GM20000 (cell line): Measurements from ENCODE around the gene FBXO42.

ENCODE experiments used
- DNase-seq: peaks from one replicate; pipeline ENCODE4 v3.0.0; 2012; ENCODE audit warnings: low spot score
- TF ChIP-seq, protein P1 (sequence below): IDR thresholded peaks from 2 replicates; pipeline ENCODE4 v1.5.1; 2012; ENCODE audit warnings: mild to moderate bottlenecking, control low read depth; ENCODE audit errors: extremely low read depth, missing control alignments

The FBXO42 gene

GRCh38 chr1:16203550-16203949 lies 148.7 kb downstream of the FBXO42 start:
- TF ChIP-seq, protein P1, sequence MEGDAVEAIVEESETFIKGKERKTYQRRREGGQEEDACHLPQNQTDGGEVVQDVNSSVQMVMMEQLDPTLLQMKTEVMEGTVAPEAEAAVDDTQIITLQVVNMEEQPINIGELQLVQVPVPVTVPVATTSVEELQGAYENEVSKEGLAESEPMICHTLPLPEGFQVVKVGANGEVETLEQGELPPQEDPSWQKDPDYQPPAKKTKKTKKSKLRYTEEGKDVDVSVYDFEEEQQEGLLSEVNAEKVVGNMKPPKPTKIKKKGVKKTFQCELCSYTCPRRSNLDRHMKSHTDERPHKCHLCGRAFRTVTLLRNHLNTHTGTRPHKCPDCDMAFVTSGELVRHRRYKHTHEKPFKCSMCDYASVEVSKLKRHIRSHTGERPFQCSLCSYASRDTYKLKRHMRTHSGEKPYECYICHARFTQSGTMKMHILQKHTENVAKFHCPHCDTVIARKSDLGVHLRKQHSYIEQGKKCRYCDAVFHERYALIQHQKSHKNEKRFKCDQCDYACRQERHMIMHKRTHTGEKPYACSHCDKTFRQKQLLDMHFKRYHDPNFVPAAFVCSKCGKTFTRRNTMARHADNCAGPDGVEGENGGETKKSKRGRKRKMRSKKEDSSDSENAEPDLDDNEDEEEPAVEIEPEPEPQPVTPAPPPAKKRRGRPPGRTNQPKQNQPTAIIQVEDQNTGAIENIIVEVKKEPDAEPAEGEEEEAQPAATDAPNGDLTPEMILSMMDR = no peak
- DNase-seq = no peak

DNA sequence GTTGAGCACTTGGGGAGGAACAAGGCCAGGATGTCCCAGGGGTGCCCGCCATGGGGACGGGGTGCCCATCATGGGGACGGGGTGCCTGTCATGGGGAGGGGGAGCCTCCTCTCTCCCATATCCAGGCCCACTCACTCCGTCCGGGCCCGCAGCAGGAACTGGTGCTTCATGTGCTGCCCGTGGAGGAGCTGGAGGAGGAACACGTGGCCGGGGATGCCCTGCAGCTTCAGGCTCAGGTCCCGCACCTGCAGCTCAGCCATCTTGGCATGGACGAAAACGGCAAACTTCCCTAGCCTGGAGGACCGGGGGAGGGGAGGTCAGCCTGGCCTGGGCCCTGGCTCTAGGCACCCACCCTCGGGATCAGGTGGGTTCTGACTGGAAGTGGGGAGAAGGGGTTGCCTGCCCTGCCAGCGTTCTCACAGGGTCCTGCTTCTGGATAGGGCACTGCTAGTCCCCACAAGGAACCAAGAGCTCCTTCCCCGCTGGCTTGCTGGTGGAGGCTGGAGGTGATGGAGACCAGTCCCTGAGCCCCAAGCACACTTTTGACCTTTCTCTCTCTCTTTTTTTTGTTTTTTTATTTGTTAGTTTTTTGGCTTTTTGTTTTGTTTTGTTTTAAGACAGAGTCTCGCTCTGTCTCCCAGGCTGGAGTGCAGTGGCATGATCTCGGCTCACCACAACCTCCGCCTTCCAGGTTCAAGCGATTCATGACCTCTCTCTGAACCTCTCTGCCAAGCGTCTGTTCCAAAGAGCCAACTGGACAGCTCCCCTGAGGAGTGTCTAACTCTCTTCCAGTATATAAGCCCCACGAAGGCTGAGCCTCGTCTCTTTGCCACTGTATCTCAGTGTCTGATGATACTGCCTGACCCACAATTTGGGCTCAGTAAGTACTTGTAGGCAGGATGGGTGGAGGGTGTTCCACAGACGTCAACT lies 149.7 kb downstream of the FBXO42 start:
- no peak for DNase-seq
- TF ChIP-seq, protein P1 = no peak

DNA sequence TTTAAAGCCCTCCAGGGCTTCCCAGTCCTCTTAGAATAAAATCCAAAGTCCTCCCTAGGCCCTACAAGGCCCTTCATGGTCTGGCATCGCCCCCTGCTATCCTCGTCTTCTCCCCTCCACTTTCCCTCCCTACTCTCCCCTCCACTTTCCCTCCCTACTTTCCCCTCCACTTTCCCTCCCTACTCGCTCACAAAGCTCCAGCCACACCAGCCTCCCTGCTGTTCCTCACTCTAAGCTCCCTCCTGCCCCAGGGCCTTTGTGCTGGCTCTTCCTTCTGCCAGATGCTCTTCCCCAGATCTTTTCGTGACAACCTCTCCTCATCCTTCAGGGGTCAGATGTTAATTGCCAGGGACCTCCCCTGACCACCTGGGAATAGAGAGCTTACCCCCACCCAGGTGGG lies 152.6 kb downstream of the FBXO42 start:
- no peak for DNase-seq
- TF ChIP-seq, protein P1 = no peak

DNA sequence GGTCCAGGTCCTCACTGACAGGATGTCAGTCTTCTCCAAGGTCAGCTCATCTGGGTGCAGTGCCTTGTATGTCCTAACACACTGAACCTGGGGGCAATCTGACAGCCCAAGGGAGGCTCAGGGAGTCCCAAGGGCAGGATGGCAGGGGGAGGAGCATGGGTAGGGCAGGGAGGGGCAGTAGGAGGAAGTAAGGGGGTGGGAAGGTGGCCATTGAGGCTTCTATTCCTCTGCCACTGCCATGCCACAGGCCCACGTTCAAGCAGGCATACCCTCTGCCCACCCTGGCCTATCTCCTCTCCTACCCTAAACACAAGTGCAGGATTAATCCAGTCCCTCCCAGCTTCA lies 153.2 kb downstream of the FBXO42 start:
- no peak for DNase-seq
- TF ChIP-seq, protein P1 = no peak

DNA sequence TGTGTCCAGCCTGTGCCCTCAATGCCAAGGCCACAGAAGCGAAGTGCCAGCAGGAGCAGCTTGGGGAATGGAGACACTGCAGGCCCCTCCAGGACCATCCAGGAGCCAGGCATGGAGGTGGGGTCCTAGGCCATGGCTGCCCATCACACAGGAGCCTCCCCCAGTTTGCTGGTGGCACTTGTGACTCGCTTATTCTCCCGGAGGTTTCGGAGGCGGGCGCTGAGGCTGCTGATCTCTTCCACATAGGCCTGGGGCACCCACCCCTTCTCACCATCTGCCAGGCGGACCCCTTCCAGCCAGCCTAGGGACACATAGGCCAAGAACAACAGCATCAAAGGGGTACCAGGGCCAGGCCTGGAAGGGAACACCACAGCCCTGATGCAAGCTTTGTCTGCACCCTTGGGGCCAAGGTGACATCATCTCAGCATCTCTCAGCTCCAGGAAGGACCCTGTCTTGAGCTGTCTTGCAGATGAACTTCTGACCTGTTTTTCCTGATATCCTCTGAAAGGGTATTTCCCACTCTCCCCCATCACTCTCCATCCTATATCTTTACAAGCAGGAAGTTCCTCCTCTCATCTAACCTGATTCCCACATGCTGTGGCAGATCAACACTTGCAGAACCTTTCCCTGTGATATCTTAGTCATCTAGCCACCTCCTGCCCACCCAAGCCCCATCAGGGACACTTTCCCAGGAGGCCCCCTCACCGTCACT lies 153.7 kb downstream of the FBXO42 start:
- TF ChIP-seq, protein P1 = no peak
- no peak for DNase-seq

- DNase-seq = no peak
- TF ChIP-seq, protein P1 = no peak
These were observed 155.4 kb downstream of the FBXO42 start for GRCh38 chr1:16196874-16197273.
